GM06990 (cell line): ENCODE results near the gene KLHL29.

Experiments used
- DNase-seq: peaks from one replicate; pipeline ENCODE4 v3.0.0-alpha.2; 2011; ENCODE audit not compliant: insufficient read length; ENCODE audit errors: extremely low read depth
- H3K27me3 ChIP-seq: replicated peaks from 2 replicates; pipeline ENCODE4 v1.6.0; 2011; ENCODE audit warnings: low read length; ENCODE audit not compliant: control insufficient read depth, insufficient read depth
- H3K36me3 ChIP-seq: 2 replicates; pipeline ENCODE4 v1.5.1; 2011; ENCODE audit warnings: low read length; ENCODE audit not compliant: control insufficient read depth, insufficient read depth
- H3K4me3 ChIP-seq: replicated peaks from 2 replicates; pipeline ENCODE4 v1.5.1; 2011; ENCODE audit warnings: low read depth, mild to moderate bottlenecking, control low read depth, low read length
- TF ChIP-seq, protein P1 (sequence below): IDR thresholded peaks from 2 replicates; pipeline ENCODE4 v1.5.1; 2011; ENCODE audit warnings: low read length, control low read depth, mild to moderate bottlenecking, inconsistent platforms; ENCODE audit not compliant: insufficient read depth, poor library complexity, severe bottlenecking

The KLHL29 gene

GRCh38 chr2:23659328-23659727 lies 274.3 kb downstream of the KLHL29 start:
- Histone ChIP-seq H3K27me3 (no peaks in the 10 kb centered on the region), H3K36me3 (no peaks in the 10 kb centered on the region), H3K4me3 (no peak overlapping the region)
- TF ChIP-seq, protein P1, sequence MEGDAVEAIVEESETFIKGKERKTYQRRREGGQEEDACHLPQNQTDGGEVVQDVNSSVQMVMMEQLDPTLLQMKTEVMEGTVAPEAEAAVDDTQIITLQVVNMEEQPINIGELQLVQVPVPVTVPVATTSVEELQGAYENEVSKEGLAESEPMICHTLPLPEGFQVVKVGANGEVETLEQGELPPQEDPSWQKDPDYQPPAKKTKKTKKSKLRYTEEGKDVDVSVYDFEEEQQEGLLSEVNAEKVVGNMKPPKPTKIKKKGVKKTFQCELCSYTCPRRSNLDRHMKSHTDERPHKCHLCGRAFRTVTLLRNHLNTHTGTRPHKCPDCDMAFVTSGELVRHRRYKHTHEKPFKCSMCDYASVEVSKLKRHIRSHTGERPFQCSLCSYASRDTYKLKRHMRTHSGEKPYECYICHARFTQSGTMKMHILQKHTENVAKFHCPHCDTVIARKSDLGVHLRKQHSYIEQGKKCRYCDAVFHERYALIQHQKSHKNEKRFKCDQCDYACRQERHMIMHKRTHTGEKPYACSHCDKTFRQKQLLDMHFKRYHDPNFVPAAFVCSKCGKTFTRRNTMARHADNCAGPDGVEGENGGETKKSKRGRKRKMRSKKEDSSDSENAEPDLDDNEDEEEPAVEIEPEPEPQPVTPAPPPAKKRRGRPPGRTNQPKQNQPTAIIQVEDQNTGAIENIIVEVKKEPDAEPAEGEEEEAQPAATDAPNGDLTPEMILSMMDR = no peak
- no peak for DNase-seq

DNA sequence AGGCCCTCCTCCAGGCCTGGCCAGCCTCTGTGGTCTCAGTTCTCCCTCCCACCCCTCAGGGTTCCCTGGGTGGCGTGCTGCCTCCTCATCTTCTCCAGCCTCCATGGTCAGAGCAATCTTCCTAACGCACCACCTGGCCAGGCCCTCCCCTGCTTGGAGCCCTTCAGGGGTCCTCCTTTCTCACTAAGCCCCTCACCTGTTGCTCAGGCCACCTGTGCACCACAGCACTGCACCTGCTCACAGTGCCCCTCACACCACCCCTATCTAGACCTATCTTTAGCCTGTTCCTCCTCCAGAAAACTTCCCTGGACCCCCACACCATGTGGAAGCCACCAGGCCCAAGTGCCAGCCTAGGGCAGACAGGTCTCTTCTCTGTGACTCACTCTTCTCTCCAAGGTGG lies 274.8 kb downstream of the KLHL29 start:
- DNase-seq = no peak
- H3K4me3 ChIP-seq = no peak overlapping the region
- no peaks in the 10 kb centered on the region for H3K36me3 ChIP-seq
- H3K27me3 ChIP-seq = no peaks in the 10 kb centered on the region
- TF ChIP-seq, protein P1 = no peak

DNA sequence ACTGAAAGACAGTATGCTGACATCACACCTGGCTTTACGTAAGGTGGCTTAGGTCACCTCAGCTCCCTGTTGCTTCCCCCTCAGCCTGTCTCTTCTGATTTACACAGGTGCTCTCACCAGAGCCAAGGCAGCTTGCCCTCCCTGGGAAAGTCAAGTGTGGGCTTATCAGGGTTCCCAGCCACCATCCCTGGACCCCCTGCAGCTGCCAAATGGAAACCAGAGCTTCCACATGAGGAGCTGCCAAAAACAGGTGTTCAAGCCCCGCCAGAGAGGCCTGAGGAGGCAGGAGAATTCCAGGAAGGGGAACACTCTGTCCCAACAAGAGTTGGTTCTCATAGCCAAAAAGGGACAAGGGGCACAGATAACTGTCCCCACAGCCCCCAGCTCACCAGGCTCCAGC lies 275.3 kb downstream of the KLHL29 start:
- Histone ChIP-seq H3K4me3 (no peak overlapping the region), H3K36me3 (no peaks in the 10 kb centered on the region), H3K27me3 (no peaks in the 10 kb centered on the region)
- no peak for DNase-seq
- TF ChIP-seq, protein P1 = no peak

DNA sequence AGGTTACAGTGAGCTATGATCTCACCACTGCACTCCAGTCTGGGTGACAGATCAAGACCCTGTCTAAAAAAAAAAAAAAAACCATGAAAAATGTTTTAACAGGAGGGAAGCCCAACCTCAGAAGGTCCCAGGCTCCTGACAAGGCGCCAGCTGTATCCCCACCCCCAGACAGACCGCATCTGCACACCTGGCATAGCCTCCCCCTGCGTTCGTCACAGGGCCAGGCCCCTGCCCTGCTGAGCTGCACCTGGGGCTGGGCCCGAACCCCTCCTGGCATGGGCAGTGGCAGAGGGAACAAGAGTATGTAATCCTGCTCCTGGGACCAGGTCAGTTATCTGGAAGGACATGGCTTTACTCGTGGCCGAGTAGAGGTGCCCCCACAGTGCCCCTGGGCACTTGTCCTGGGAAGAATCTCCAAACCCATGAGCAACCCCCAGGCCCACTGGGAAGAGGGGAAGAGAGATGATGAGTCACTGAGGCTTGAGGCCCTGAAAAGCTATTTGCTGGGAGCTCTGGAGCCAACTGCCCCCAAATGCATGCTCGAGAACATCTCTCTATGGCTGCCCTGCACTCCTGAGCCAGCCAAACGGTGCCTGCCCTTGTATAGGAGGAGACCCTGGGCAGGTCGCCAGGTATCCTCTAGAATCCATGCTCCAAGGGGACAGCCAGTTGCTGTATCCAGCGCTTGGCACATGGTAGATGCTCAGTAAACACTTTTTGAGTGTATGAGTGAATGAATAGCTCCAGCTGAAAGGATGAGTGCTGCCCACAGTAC lies 276.5 kb downstream of the KLHL29 start:
- Histone ChIP-seq H3K36me3 (no peaks in the 10 kb centered on the region), H3K4me3 (no peak overlapping the region), H3K27me3 (no peaks in the 10 kb centered on the region)
- TF ChIP-seq, protein P1 = no peak
- no peak for DNase-seq

DNA sequence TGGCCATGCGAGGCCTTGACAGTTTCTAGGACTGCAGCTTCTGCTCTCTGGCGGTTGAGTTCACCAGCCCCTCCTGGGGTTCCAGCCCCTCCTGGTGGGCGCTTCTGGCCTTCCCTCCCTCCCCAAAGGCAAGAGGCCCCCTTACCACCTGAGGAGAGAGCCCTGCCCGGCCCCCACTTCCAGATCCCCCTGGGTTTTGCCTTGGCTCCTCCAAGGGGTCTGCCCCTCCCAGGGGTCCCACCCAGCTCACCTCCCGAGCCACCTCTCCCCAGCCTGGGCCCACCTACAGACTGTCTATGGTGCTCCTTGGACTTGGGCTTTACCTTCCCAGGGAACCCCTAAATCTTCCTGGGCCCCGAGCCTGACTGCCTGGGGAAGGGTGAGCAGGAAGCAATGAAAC lies 277.5 kb downstream of the KLHL29 start:
- TF ChIP-seq, protein P1 = no peak
- H3K4me3 ChIP-seq = no peak overlapping the region
- no peaks in the 10 kb centered on the region for H3K27me3 ChIP-seq
- no peak for DNase-seq
- no peaks in the 10 kb centered on the region for H3K36me3 ChIP-seq
